HL-60 (cell line): ENCODE results near the gene GALNT7.

ENCODE experiments used
- DNase-seq, 2 experiments: peaks; one replicate each; pipeline ENCODE4 v3.0.0-alpha.2; 2010 to 2020; ENCODE audit warnings: low read depth in 1 of 2, low spot score in 1 of 2
- H3K27ac ChIP-seq: fragments of 250-450 bp; sonication (Bioruptor Pico); replicated peaks from 2 replicates; pipeline ENCODE4 v1.5.1; 2020; ENCODE audit warnings: mild to moderate bottlenecking, moderate library complexity
- H3K27me3 ChIP-seq: fragments of 250-450 bp; sonication (Bioruptor Pico); 2 replicates; pipeline ENCODE4 v1.5.1; 2021; ENCODE audit warnings: mild to moderate bottlenecking, moderate library complexity; ENCODE audit not compliant: insufficient read depth, poor library complexity, severe bottlenecking
- H3K4me3 ChIP-seq: replicated peaks from 2 replicates; pipeline ENCODE4 v1.5.1; 2011; ENCODE audit warnings: mild to moderate bottlenecking, control low read depth, low read length; ENCODE audit not compliant: insufficient read depth
- GABPA ChIP-seq: IDR thresholded peaks from 2 replicates; pipeline ENCODE4 v1.6.1; 2012; ENCODE audit warnings: low read depth
- POLR2AphosphoS5 ChIP-seq: IDR thresholded peaks from 2 replicates; pipeline ENCODE4 v1.6.1; 2012; ENCODE audit warnings: low read depth
- SPI1 ChIP-seq: IDR thresholded peaks from 2 replicates; pipeline ENCODE4 v1.6.1; 2012; ENCODE audit warnings: low read depth, mild to moderate bottlenecking, borderline replicate concordance
- TF ChIP-seq, protein P1 (sequence below): IDR thresholded peaks from one replicate; pipeline ENCODE4 v1.5.1; 2011; ENCODE audit warnings: low read length, control low read depth, inconsistent platforms; ENCODE audit not compliant: insufficient read depth
- TF ChIP-seq, protein P2 (sequence below): IDR thresholded peaks from 2 replicates; pipeline ENCODE4 v1.6.1; 2012; ENCODE audit warnings: low read depth; ENCODE audit not compliant: insufficient replicate concordance

GALNT7 gene

DNA sequence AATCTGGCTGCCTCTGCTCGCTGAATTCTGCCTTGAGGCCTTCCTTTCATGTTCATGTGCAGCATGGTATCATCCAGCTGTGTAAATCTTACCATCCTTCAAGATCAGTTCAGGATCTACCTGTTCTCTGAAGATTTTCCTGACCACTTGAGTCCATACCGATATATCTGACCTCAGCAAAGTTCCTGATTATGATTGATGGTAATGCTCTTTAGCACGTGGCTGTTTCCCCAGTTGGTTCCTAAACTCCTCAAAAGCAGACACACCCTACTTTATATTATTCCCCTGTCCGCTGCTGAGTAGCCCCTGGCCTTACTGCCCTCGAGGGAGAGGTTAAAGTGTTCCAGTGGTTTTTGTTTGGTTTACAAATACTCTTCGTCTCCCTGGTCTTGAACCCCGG lies 20.0 kb downstream of the GALNT7 start:
- Histone ChIP-seq H3K27me3 (no peaks in the 10 kb centered on the region), H3K4me3 (no peak overlapping the region), H3K27ac (no peak overlapping the region)
- no peak for DNase-seq
- TF ChIP-seq POLR2AphosphoS5 (no peak), SPI1 (no peak), GABPA (no peak)
- TF ChIP-seq, protein P1, sequence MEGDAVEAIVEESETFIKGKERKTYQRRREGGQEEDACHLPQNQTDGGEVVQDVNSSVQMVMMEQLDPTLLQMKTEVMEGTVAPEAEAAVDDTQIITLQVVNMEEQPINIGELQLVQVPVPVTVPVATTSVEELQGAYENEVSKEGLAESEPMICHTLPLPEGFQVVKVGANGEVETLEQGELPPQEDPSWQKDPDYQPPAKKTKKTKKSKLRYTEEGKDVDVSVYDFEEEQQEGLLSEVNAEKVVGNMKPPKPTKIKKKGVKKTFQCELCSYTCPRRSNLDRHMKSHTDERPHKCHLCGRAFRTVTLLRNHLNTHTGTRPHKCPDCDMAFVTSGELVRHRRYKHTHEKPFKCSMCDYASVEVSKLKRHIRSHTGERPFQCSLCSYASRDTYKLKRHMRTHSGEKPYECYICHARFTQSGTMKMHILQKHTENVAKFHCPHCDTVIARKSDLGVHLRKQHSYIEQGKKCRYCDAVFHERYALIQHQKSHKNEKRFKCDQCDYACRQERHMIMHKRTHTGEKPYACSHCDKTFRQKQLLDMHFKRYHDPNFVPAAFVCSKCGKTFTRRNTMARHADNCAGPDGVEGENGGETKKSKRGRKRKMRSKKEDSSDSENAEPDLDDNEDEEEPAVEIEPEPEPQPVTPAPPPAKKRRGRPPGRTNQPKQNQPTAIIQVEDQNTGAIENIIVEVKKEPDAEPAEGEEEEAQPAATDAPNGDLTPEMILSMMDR, result no peak
- TF ChIP-seq, protein P2, sequence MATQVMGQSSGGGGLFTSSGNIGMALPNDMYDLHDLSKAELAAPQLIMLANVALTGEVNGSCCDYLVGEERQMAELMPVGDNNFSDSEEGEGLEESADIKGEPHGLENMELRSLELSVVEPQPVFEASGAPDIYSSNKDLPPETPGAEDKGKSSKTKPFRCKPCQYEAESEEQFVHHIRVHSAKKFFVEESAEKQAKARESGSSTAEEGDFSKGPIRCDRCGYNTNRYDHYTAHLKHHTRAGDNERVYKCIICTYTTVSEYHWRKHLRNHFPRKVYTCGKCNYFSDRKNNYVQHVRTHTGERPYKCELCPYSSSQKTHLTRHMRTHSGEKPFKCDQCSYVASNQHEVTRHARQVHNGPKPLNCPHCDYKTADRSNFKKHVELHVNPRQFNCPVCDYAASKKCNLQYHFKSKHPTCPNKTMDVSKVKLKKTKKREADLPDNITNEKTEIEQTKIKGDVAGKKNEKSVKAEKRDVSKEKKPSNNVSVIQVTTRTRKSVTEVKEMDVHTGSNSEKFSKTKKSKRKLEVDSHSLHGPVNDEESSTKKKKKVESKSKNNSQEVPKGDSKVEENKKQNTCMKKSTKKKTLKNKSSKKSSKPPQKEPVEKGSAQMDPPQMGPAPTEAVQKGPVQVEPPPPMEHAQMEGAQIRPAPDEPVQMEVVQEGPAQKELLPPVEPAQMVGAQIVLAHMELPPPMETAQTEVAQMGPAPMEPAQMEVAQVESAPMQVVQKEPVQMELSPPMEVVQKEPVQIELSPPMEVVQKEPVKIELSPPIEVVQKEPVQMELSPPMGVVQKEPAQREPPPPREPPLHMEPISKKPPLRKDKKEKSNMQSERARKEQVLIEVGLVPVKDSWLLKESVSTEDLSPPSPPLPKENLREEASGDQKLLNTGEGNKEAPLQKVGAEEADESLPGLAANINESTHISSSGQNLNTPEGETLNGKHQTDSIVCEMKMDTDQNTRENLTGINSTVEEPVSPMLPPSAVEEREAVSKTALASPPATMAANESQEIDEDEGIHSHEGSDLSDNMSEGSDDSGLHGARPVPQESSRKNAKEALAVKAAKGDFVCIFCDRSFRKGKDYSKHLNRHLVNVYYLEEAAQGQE, result no peak

DNA sequence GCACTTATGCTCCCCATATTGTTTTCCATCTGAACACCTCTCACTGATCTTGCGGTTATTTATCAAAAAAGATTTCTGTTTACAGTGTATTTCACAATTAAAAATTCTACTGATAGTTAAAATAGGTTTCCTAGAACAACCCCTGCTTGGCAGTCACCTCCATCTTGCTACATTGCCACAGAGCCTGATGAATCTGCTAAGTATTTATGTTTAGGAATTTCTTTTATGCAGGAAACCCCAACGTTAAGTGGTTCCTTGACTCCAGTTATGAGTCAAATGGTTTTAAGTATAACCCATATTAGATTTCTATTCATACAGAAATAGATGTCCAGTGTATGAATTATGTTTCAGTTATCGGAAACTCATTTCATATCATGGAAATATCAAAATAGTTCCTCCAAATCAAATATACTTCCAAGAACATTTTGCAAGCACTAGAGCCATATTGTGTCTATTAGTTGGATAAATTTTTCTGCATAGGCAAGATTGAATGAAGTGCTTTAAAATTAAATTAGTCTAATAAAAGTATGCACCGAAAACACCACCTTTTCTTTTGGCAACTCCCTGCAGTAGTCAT lies 20.6 kb downstream of the GALNT7 start:
- Histone ChIP-seq H3K27ac (no peak overlapping the region), H3K4me3 (no peak overlapping the region), H3K27me3 (no peaks in the 10 kb centered on the region)
- no peak for TF ChIP-seq SPI1
- TF ChIP-seq, protein P1, result no peak
- TF ChIP-seq GABPA, result no peak
- TF ChIP-seq POLR2AphosphoS5, result no peak
- TF ChIP-seq, protein P2, result no peak
- DNase-seq, result no peak

DNA sequence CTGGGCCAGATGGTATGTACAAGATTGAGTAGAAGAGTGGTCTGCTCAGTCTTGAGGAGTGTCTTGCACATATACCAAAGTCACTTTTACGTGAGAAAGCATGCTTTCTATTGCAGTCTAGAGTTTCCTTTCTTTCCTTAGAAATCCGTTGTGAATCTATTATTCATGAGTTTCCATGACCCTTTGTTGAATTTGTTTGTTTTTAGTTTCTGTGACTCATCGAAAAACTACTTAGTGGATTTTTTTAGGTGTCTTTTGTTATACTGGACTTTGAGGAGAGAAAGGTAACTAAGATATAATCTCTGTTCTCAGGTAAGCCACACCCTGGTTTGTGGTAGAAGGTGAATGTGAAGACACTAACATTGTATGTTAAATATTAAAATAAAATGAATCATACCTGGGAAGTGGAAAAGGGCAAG lies 23.0 kb downstream of the GALNT7 start:
- Histone ChIP-seq H3K27me3 (no peaks in the 10 kb centered on the region), H3K27ac (no peak overlapping the region), H3K4me3 (no peak overlapping the region)
- no peak for DNase-seq
- no peak for TF ChIP-seq SPI1
- no peak for TF ChIP-seq GABPA
- TF ChIP-seq, protein P1, result no peak
- TF ChIP-seq POLR2AphosphoS5, result no peak
- TF ChIP-seq, protein P2, result no peak
